HT-29 (cell line): ENCODE measurements around the gene CDC42BPG. TPM values are rescaled to one million over a fixed set of nuclear protein-coding genes. Genes with fewer than 3 reads are reported as not detected.
"Not testable (repeated sequence)": the region's sequence is repeated elsewhere in the genome, so short reads cannot be mapped to it uniquely, and the experiment has no call there.

Source experiments
- DNase-seq: peaks from one replicate; pipeline ENCODE4 v3.0.0-alpha.2; 2015; ENCODE audit warnings: low spot score
- total RNA-seq: library from RNA; depleted of rRNA; stranded (reverse); fragments of >200 nt; shearing (Covaris generic); gene quantifications from 2 replicates; pipeline ENCODE4 v1.2.3, GENCODE V29; 2014

Gene CDC42BPG
- total RNA-seq, 1 experiment from 2014 or later: 24.7 TPM

DNA sequence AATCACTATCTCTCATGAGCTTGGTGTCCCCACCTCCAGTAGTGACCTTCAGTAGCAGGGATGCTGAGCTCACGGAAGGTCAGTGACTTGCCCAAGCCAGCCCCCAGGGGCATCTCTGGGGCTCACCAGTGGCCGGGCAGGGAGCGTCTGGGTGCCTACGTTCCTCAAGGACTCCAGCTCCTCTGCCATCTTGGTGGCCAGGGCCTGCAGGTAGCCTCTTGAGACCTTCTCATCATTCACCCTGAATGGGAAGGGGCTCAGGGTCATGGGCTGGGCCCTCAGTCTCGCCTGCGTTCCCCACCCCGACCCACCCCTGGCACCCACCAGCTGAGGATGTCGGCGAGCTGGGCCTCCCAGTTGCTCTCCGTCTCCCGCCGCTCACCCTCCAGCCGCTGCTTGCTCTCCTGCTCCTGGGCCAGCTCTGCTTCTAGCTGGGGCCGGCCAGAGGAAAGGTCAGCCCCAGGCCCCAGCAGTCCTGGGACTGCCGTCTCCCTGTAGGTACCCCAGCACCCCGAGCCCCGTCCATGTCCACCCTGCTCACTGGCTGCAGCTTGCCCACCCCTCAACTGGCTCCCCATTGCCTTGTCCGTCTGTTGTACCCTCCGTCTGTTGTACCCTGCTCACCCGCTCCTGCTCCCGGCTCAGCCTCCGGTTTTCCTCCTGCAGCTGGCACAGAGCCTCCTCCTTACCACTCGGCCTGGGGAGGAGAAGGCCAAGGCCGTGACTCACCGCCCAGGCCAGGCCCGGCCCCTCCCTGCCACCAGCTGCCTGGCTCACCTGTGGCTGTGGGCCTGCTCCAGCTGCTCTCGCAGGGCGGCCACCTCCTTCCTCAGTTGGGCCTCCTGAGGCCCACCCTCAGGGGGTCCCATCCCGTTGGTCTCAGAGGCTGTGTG is 9.5 kb downstream of the CDC42BPG start:
- DNase-seq: peak; percentile 93

DNA sequence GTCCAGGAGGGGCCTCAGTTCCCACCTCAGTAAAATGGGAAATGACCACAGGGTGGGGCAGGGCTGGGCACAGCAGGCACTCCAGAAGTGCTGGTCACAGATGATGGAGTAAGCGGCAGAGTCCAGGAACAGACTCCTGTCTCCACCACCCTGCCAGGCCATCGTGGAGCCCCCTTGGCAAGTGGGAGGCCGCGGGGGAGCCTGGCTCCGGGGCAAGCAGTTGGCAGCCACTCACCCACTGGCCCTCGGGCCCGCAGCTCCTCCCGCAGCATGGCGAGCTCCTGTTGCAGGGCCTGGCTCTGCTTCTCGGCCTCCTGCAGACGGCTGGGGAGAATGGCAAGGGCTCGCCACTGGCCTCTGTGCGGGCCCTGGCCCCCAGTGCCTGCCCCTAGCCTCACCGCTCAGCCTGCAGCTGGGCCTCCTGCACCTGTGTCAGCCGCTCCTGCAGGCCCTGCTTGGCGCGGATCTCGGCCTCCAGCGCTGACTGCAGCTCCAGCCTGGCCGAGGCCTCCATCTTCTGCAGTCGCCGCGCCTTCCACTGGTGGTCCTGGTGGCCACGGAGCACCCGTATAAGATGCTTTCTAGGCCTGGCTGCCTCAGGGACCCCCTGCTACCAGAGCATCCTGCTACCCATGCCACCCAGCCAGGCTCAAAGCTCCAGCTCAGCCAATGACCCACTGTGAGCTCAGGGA is 10.3 kb downstream of the CDC42BPG start:
- DNase-seq: no peak

DNA sequence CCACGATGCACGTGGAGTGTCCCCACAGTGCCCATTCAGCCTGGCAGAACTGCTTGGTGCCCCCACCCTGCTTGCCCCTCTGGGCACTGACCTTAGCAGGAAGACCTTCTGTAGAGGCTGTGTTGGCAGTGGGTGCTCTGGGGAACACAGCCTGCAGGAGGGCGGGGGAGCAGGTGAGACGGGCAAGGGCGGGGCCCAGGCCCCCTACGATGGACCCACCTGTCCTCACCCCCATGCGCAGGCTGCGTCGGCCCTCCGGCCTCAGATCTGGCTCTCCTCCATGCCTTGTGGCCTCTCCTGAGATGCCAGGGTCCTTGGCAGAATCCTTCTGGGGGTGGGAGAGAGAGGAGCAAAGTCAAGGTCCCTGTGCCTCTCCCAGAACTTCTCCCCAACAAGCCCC is 10.9 kb downstream of the CDC42BPG start:
- no peak for DNase-seq

- no peak for DNase-seq
These were observed 11.3 kb downstream of the CDC42BPG start for GRCh38 chr11:64833198-64833502.

DNA sequence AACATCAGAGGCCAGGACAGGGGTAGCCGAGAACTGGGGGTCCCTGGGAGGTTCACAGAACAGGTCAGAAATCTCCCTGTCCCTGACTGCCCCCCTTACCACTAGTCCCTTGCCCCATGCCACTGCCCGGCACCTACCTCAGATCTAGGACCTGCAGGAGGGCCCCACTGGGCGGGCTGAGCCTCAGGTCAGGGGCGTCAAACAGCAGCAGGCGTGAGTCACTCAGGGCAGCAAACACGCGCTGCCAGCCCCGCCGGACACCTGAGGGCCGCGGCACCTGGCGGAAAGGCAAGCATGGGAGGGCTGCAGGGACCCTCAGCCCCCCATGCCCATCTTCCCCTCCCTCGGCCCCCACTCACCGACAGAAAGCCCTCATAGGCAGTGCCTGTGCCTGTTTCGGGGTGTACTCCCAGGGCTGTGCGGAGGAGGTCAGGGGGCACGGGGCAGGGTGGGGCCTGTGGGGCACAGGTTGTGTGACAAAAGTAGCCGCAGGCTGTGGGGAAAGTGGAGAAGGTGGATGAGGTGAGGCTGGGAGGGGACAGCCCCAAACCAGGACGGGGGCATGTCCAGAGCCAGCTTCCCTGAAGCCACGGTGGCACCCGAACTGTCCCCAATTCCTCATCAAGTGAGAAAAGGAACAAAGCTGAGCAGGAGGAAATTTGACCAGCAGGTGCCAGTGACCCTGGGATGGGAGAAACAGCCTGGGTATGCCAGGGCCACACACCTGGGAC is 11.8 kb downstream of the CDC42BPG start:
- no peak for DNase-seq

DNA sequence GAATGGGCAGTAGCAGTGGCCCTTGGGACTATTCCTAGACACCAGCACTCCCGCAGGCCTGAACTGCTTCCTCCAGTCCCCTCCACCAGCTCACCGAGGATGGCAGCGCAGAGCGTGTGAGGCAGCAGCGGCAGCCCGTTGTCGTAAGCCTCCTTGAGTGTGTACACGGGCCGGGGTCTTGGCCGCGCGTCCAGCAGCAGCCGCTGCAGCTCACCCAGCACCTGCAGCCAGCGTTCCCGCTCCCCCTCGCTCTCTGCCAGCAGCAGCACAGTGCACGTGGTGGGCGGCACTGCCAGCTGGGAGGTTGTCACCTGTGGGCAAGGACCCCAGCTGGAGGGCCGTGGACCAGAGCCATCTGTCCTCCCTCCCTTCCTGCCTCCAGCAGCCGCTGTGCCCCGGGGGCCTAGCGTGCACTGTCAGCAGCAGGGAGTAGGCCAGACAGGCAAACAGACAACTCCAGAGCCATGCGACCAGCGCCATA is 13.0 kb downstream of the CDC42BPG start:
- no peak for DNase-seq

DNA sequence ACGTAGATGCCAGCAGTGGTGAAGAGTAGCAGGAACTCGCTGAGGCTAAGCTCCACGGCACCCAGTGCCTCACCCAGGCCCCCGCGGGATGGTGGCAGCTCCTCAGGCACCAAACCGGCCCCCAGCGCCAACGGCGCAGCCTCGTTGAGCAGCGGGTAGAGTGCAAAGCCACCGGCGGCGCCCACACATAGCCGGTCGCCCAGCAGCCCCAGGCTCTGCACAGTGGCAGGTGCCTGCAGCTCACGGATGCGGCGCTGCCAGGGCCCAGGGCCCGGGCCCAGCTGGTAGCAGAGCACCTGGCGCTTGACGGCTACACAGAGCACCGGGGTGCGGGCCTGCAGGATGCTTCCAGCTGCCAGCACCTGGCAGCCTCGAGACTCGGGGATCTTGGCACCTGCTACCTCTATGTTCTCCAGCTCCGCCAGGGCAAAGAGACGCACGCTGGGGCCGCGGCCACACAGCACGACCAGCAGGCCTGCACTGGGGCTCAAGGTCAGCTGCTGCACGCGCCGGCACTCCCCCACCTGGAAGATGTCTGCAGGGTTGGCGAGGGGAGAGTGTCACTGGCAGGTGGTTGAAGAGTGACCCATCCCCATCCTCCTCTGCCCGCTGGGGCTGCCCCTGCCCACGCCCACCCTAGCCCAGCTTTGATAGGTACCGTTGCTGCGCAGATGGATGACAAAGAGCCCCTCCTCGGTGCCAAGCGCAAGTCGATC is 14.8 kb downstream of the CDC42BPG start:
- no peak for DNase-seq

DNA sequence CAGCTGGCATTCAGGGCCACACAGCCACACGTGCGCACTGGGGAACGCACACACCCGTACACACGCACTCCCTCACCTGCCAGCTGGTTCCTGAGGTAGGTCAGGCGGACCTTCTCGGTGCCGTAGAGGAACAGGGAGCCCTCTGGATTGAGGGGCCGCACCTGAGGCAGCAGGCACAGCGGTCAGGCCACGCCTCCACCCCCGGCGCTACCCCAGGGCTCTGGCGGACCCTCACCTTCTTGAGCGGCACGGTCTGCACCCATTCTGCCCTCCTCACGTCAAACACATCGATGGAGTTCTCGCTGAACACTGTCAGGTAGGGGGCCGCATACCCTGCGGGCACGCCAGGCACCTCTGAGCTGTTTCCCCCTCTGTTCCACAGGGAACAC is 17.0 kb downstream of the CDC42BPG start:
- no peak for DNase-seq

DNA sequence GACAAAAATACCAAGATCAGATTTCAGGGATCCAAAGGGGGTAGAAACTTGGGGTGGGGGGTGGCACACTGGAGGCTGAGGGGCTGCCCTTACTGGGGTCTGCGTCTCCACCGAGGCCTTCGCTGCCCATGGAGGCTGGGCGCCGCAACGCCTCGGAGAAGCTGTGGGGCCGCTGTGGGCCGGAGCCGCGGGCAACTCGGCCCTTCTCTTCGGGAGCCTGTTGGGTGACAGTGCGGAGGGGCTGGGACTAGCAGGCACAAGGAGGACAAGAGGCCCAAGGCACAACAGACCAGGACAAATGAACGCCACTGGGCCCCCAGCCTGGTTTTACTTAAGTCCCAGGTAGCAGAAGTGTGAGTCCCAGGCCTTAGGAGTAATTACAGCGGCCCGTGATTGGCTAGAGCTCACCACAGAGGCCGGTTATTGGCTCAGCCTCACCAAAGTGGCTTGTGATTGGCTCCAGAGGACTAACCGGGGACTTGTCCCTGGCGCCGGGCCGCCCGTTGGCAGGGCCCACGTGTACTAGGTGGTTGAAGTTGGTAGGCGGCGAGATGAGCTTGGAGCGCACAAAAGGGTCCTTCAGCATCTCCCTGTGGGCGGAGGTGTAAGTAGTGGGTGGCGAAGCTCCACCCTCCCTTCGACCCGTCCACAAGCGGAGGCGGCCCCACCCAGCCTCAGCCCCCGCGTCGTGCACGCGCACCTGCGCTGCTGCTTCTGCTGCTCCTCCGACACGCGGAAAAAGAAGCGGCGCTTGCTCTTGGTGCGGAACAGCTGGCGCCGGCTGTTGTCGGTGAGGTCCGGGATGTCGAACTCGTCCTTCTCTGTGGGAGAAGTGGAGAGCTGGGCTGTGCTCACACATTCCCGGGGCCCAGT is 17.6 kb downstream of the CDC42BPG start:
- no peak for DNase-seq

GRCh38 chr11:64826062-64826461 is 18.4 kb downstream of the CDC42BPG start:
- DNase-seq: no peak

DNA sequence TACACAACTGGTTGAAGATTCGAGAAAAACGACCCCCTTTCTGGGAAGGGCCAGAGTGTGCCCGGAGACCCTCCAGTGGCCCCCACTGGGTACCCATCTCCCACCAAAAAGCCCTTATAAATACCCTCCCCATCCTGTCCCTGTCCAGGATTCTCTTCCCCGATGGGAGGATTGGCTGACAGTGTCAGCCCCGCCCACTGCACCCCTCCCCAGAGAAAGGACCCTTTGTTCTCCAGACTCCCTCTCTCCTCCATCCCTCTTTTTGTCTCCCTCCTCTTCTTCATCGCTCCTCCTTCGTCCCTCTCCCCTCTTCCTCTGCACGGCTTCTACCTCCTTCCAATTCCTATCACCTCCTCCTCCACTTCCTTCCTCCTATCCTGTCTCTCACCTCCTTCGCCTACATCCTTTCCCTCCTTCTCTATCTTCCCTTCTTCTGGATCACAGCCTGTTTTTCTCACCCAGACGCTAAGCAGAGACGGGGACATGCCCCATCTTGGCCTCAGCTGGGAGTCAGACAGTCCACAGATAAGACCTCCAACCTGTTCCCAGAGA is 20.8 kb downstream of the CDC42BPG start:
- DNase-seq: no peak

- no peak for DNase-seq
These were observed 27.0 kb downstream of the CDC42BPG start for GRCh38 chr11:64817476-64817875.

DNA sequence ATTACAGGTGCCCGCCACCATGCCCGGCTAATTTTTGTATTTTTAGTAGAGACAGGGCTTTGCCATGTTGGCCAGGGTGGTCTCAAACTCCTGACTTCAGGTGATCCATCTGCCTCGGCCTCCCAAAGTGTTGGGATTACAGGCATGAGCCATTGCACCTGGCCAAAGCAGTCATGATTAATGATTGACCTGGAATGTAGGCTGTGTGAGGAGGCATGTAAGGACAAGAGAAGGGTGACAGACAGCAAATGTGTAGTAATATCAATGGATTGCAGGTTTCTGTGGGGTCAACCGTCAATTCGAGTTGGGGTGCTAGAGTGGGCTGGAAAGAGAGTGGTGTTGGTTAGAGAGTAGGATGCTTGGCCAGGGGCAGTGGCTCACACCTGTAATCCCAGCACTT is 29.0 kb downstream of the CDC42BPG start:
- DNase-seq: not testable (repeated sequence)

GRCh38 chr11:64814712-64815187 is 29.7 kb downstream of the CDC42BPG start:
- DNase-seq: no peak

DNA sequence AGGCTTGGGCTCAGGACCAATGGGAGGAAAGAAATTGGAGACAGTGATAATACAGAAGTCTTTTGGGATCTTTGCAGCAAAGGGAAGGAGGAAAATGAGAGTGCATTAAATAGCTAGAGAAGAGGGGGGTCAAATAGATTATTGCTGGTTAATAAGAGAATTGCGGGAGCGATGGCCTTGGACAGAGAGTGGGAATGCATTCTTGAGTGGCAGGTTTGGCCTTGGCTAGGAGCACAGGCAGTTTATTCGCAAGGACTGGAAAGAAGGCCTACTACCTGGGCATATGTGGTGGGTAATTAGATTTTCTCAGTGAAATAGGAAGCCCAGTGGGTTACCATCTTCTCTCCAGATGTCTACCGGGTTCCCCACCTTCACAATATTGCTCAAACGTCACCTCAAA is 30.6 kb downstream of the CDC42BPG start:
- DNase-seq: no peak

DNA sequence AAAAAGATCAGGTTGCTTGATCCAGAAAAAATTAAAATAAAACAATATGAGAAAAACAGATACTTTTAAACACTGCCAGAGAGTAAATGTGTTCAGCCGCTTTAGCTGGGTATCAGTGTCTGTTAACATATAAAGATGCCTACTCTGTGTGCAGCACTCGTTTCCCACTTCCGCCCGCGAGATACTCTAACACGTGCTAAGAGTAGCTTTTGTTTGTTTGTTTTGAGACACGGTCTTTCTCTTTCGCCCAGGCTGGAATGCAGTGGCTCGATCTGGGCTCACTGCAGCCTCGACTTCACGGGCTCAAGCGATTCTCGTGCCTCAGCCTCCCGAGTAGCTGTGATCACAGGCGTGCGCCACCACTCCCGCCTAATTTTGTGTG is 33.6 kb downstream of the CDC42BPG start:
- DNase-seq: no peak

DNA sequence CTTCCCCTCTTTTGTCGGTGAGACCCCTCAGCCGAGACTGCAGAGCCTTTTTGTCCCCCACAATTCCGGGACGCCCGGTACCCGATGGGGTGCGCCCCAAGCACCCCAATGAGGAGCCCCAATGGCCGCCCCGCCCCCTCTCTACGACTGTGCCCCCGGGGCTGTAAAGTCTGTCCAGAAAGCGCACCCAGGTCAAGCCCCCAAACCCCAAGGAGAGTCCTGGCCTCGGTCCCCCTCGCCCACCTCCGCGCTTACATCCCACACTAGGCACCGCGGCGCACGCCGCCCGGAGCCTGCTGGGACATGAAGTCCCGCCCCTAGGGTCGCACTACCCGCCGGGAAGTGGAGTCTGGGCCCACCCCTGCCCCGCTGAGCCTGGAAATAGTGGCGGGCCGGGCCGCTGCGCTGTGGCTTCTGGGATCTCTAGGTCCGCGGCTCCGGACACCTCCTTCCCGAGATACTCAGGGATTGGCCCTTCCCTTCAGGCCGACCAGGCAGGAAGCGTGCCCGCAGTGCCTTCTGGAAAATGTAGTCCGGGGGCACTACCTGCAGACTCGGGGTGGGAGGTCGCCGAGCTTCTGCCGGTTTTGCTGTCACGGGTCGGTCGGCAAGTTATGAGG is 34.1 kb downstream of the CDC42BPG start, which contains the start of gene MEN1:
MEN1 (minus strand) TSS at position 281 of the 620 bp plus-strand sequence. CDS start 442 bp downstream, outside the sequence.
- peak; percentile 99 for DNase-seq

- DNase-seq: peak; percentile 79
These were observed 34.6 kb downstream of the CDC42BPG start for GRCh38 chr11:64809781-64810241.

DNA sequence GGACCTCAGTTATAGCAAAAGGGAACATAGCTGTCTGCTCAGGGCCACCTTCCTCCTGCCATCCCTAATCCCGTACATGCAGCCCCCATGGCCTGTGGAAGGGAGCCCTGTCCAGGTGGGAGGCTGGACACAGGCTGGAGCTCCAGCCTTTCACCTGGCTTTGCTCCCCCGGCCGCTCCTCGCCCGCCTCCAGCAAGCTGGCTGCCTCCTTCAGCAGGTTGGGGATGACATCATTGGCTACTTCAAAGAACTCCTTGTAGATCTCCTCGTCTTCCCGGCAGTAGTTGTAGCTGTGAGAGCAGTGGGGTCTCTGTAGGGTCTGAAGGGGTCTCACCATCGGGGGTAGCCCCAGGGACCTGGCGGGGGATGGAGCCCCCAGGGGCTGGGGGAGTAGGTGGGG is 39.0 kb downstream of the CDC42BPG start:
- DNase-seq: no peak
